AG10803 (cell line): ENCODE results near the gene ITGB3.

Experiments used
- DNase-seq: peaks from one replicate; pipeline ENCODE4 v3.0.0; 2010; ENCODE audit warnings: low read depth
- H3K4me3 ChIP-seq: 2 replicates; pipeline ENCODE4 v1.5.1; 2011; ENCODE audit warnings: mild to moderate bottlenecking, low read length, control low read depth
- TF ChIP-seq, protein P1 (sequence below): conservative IDR thresholded peaks from 2 replicates; pipeline ENCODE4 v1.5.1; 2011; ENCODE audit warnings: mild to moderate bottlenecking, low read length, control low read depth, inconsistent platforms

ITGB3 gene

DNA sequence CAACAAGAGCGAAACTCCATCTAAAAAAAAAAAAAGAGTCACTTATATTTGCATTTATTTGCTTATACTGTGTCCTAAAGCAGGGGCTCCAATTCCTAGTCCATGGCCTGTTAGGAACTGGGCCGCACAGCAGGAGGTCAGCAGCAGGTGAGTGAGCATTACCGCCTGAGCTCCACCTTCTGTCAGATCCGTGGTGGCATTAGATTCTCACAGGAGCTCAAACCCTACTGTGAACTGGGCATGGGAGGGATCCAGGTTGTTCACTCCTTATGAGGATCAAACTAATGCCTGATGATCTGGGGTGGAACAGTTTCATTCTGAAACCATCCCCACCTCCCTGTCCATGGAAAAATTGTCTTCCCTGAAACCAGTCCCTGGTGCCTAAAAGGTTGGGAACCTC lies 24.9 kb downstream of the ITGB3 start:
- TF ChIP-seq, protein P1, sequence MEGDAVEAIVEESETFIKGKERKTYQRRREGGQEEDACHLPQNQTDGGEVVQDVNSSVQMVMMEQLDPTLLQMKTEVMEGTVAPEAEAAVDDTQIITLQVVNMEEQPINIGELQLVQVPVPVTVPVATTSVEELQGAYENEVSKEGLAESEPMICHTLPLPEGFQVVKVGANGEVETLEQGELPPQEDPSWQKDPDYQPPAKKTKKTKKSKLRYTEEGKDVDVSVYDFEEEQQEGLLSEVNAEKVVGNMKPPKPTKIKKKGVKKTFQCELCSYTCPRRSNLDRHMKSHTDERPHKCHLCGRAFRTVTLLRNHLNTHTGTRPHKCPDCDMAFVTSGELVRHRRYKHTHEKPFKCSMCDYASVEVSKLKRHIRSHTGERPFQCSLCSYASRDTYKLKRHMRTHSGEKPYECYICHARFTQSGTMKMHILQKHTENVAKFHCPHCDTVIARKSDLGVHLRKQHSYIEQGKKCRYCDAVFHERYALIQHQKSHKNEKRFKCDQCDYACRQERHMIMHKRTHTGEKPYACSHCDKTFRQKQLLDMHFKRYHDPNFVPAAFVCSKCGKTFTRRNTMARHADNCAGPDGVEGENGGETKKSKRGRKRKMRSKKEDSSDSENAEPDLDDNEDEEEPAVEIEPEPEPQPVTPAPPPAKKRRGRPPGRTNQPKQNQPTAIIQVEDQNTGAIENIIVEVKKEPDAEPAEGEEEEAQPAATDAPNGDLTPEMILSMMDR = no peak
- no peak for DNase-seq
- no peak overlapping the region for H3K4me3 ChIP-seq

DNA sequence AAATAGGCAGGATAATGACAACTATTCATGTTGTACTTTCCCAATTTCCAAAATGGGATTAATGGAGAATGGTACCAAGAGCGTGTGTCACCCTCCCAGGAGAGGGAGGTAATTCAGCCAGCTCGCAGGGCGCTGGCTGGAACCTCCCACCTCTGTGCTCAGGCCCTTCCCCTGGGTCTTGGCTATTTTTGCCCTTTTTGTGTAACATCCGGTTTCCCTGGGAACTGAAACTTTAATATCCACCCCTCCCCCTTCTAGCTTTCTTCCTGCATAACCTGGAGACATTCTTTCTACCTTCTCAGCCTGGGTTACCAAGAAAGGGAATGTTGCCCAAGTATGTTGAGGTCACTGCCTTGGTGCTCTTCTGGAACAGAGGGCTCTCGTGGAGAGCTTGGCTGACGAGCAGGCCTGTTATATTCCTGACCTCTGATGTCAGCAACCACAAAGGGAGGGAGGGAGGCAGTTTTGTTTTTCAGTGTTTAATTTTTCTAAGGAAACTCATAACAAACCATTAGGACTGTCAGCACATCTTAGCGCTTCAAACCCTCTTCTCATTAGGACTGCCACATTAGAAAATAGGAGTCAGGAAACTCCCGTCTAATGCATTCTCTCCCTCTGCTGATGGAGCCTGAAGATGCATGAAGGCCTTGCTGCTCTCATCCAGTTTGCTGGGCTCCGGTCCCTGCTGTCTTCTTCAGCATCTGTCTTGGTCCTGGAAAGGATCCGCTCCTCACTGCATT lies 25.6 kb downstream of the ITGB3 start:
- no peak overlapping the region for H3K4me3 ChIP-seq
- peak; percentile 99 for DNase-seq
- TF ChIP-seq, protein P1 = peak; percentile 67

DNA sequence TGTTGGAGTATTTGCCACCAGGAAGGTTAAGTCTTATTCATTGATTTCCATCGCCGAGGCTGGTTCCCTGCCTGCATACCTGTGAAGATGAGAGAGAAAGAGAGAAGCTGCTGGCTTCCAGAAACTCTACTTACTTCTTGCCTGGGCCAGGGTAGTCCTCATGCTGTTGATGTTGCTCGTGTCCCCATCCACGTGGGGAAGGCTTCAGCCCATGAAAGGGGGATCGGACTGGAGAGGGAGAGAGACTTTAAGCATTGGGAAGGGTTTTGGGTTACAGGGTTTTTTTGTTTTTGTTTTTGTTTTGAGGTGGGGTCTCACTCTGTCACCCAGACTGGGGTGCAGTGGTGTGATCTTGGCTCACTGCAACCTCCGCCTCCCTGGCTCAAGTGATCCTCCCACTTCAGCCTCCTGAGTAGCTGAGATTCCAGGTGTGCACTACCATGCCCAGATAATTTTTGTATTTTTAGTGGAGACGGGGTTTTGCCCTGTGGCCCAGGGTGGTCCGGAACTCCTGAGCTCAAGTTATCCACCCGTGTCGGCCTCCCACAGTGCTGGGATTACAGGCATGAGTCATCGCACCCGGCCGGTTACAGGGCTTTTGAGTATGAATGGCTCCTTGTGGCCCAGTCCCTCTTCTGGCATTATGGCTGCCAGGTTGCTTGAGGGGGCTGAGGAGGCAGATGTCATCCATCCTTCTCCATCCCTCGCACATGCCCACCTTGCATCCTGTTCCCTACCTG lies 26.6 kb downstream of the ITGB3 start:
- TF ChIP-seq, protein P1 = no peak
- DNase-seq = peak; percentile 40

DNA sequence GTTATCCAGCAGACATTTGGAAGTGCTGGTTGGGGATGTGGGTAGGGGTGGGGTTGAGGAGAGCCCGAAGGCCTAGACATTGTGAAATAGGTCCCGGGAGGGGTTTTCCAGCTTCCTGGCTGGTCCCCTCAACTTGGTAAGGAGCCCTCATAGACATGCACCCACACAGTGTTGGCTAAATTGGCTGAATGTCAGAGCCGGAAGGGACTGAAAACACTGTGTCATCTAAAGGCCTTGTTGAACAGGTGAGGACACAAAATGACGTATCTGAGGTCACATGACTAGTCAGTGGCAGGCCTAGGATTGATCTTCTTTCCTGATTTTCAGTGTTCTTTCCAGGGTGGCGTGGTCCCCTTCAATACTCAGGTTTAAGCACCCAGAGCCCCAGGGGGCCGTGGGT lies 27.6 kb downstream of the ITGB3 start:
- TF ChIP-seq, protein P1 = no peak

More for the DNA sequence above, 26.6 kb downstream of the ITGB3 start:
- H3K4me3 ChIP-seq = no peak overlapping the region

DNA sequence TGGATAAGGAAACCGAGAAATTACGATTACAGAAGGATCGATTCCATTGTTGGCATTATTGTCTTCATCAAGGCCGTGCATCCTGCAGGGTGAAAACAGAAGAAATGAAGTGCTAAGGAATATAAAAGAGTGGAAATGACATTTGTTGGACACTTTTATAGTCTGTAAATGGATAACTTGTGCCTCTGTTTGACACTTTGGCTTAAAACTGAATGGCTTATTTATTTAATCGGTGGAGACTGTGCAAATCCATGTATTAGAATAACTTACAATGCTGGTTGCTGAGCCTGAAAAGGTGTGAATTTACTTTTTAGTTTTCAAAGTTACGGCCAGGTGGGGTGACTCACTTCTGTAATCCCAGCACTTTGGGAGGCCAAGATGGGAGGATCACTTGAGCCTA lies 31.4 kb downstream of the ITGB3 start:
- DNase-seq = no peak
- no peak overlapping the region for H3K4me3 ChIP-seq
- TF ChIP-seq, protein P1 = no peak

More for the DNA sequence above, 27.6 kb downstream of the ITGB3 start:
- no peak for DNase-seq
- no peak overlapping the region for H3K4me3 ChIP-seq

DNA sequence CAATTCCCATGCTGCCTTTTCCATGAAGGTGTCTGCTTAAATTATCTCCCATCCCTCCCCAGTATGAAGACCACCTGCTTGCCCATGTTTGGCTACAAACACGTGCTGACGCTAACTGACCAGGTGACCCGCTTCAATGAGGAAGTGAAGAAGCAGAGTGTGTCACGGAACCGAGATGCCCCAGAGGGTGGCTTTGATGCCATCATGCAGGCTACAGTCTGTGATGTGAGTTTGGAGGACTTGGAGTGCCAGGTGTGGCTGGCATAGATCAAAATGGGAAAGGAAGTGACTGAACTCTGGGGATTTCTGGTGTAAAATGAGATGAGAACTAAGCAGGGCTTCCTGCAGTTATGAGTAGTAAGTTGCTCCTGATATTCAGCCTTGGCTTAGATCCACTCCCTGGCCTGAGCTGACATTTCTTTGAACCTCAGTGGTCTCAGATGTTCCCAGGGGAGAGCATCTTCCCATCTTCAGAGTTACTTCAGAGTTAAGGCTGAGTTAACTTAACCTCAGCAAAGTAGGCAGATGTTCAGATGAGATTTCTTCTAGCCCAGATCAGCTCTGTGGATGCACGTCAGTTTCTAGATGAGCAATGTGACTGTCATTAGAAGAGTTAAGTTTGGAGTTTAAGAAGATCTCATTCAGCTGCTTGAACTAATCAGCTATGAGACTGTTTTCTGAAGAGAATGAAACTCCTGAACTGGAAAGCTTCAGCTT lies 32.7 kb downstream of the ITGB3 start:
- DNase-seq = peak; percentile 52
- no peak overlapping the region for H3K4me3 ChIP-seq
- TF ChIP-seq, protein P1 = no peak
